ENCODE results near the gene EFS. TPM values are rescaled to one million over a fixed set of nuclear protein-coding genes. Genes with fewer than 3 reads are reported as not detected.
A peak's percentile ranks its signal among the peaks of the same experiment; 100 is the strongest.

EFS gene
- total RNA-seq, 1 experiment from 2014 or later: 0.80 TPM

GRCh38 chr14:23379366-23380196 is 14.6 kb upstream of the EFS start:
- peak; percentile 61 for DNase-seq (ENCODE audit: low read depth)

- no peak for DNase-seq (ENCODE audit: low read depth)
These were observed 13.7 kb upstream of the EFS start for GRCh38 chr14:23378612-23379220.

GRCh38 chr14:23377573-23378563 is 12.9 kb upstream of the EFS start:
- DNase-seq (ENCODE audit: low read depth): no peak

- no peak for DNase-seq (ENCODE audit: low read depth)
These were observed 12.2 kb upstream of the EFS start for GRCh38 chr14:23377198-23377550.

- DNase-seq (ENCODE audit: low read depth): no peak
These were observed 11.7 kb upstream of the EFS start, which contains the start of gene CMTM5 for GRCh38 chr14:23376482-23377197. Gene CMTM5 (plus strand): TSS chr14:23377046. CDS start chr14:23377252, 206 bp downstream.

GRCh38 chr14:23375527-23376251 is 10.7 kb upstream of the EFS start:
- no peak for DNase-seq (ENCODE audit: low read depth)

GRCh38 chr14:23373041-23373440 is 8.1 kb upstream of the EFS start:
- DNase-seq (ENCODE audit: low read depth): no peak

- DNase-seq (ENCODE audit: low read depth): no peak
These were observed 7.5 kb upstream of the EFS start, which contains the start of gene IL25 for GRCh38 chr14:23372509-23372908. Gene IL25 (plus strand): TSS chr14:23372809.

GRCh38 chr14:23371865-23372264 is 6.9 kb upstream of the EFS start:
- no peak for DNase-seq (ENCODE audit: low read depth)

- no peak for DNase-seq (ENCODE audit: low read depth)
These were observed 5.2 kb upstream of the EFS start for GRCh38 chr14:23370221-23370620.

GRCh38 chr14:23366426-23366921 is 1.5 kb upstream of the EFS start:
- peak; percentile 49 for DNase-seq (ENCODE audit: low read depth)

- peak; percentile 49 for DNase-seq (ENCODE audit: low read depth)
These were observed 907 bp upstream of the EFS start for GRCh38 chr14:23365732-23366425.

GRCh38 chr14:23364164-23365035 is 572 bp downstream of the EFS start:
- no peak for DNase-seq (ENCODE audit: low read depth)

GRCh38 chr14:23362200-23362599 is 2.8 kb downstream of the EFS start:
- DNase-seq (ENCODE audit: low read depth): no peak

- DNase-seq (ENCODE audit: low read depth): no peak
These were observed 3.2 kb downstream of the EFS start for GRCh38 chr14:23361763-23362162.

GRCh38 chr14:23361320-23361719 is 3.7 kb downstream of the EFS start:
- DNase-seq (ENCODE audit: low read depth): no peak

GRCh38 chr14:23360496-23360895 is 4.5 kb downstream of the EFS start:
- DNase-seq (ENCODE audit: low read depth): peak; percentile 42

- no peak for DNase-seq (ENCODE audit: low read depth)
These were observed 5.1 kb downstream of the EFS start for GRCh38 chr14:23359722-23360447.
